Tibial nerve (tissue), 4 donors: ENCODE data around the gene ATF7. TPM values are rescaled to one million over a fixed set of nuclear protein-coding genes. Genes with fewer than 3 reads are reported as not detected.

Source experiments
- DNase-seq, 2 donors: peaks; one replicate each; pipeline ENCODE4 v3.0.0-alpha.2; 2019; ENCODE audit warnings: low spot score in 2 of 2
- H3K27ac ChIP-seq, 4 donors: fragments of 200-600 bp; sonication (generic) in 3 of 4; one replicate each; pipeline ENCODE4 v1.5.1; 2017 to 2019; ENCODE audit warnings: mild to moderate bottlenecking in 1 of 4
- H3K27me3 ChIP-seq, 2 donors: fragments of 200-600 bp; sonication (generic) in 1 of 2; one replicate each; pipeline versions ENCODE4 v1.5.1 to v1.6.0; 2017 to 2019
- H3K36me3 ChIP-seq, 3 donors: fragments of 200-600 bp; sonication (generic); one replicate each; pipeline ENCODE4 v1.5.1; 2018 to 2019
- H3K4me1 ChIP-seq, 4 donors: fragments of 200-600 bp; sonication (generic) in 3 of 4; one replicate each; pipeline ENCODE4 v1.5.1; 2017 to 2019
- H3K4me3 ChIP-seq, 4 donors: fragments of 200-600 bp; sonication (generic) in 3 of 4; one replicate each; pipeline ENCODE4 v1.5.1; 2017 to 2019; ENCODE audit warnings: mild to moderate bottlenecking in 1 of 4, moderate library complexity in 1 of 4
- H3K9me3 ChIP-seq, 4 donors: fragments of 200-600 bp; sonication (generic) in 3 of 4; one replicate each; pipeline ENCODE4 v1.5.1; 2017 to 2019
- EP300 ChIP-seq, 2 donors: sonication (generic); formaldehyde crosslinking; IDR thresholded peaks; one replicate each; pipeline ENCODE4 v1.6.1; 2017; ENCODE audit warnings: antibody characterized with exemption in 2 of 2, mild to moderate bottlenecking in 1 of 2
- POLR2A ChIP-seq, 2 donors: fragments of 450-650 bp; IDR thresholded peaks; one replicate each; pipeline ENCODE4 v1.6.1; 2017; ENCODE audit warnings: antibody characterized with exemption in 2 of 2, mild to moderate bottlenecking in 2 of 2, moderate library complexity in 2 of 2
- WGBS, 2 donors: methylation state at CpG; one replicate each; pipeline ENCODE4 v1.1.5; 2018; 5-methylcytosine and 5-hydroxymethylcytosine counted together
- total RNA-seq, 4 donors: library from RNA; depleted of rRNA; stranded (reverse); fragments of >200 nt; gene quantifications; one replicate each; pipeline ENCODE4 v1.1.0, GENCODE V29; 2016
- TF ChIP-seq, protein P1 (sequence below), 5 experiments: fragments of 200-600 bp in 3 of 5; fragments of 450-650 bp in 2 of 5; sonication (generic) in 3 of 5; IDR thresholded peaks; one replicate each; pipeline ENCODE4 v1.5.1; 2016 to 2019; ENCODE audit warnings: antibody characterized with exemption in 5 of 5, mild to moderate bottlenecking in 3 of 5, moderate library complexity in 2 of 5

Gene ATF7
- total RNA-seq, 4 donors from 2014 or later, result 30.1 to 47.9 (median 34.4) TPM

- TF ChIP-seq POLR2A (IDR thresholded peaks at IDR 0.05) (no peak), EP300 (IDR thresholded peaks at IDR 0.05) (no peak)
- TF ChIP-seq, protein P1, sequence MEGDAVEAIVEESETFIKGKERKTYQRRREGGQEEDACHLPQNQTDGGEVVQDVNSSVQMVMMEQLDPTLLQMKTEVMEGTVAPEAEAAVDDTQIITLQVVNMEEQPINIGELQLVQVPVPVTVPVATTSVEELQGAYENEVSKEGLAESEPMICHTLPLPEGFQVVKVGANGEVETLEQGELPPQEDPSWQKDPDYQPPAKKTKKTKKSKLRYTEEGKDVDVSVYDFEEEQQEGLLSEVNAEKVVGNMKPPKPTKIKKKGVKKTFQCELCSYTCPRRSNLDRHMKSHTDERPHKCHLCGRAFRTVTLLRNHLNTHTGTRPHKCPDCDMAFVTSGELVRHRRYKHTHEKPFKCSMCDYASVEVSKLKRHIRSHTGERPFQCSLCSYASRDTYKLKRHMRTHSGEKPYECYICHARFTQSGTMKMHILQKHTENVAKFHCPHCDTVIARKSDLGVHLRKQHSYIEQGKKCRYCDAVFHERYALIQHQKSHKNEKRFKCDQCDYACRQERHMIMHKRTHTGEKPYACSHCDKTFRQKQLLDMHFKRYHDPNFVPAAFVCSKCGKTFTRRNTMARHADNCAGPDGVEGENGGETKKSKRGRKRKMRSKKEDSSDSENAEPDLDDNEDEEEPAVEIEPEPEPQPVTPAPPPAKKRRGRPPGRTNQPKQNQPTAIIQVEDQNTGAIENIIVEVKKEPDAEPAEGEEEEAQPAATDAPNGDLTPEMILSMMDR (IDR thresholded peaks at IDR 0.05), result no peak
- Histone ChIP-seq H3K27me3 (no peaks in the 10 kb centered on the region), H3K4me3 (no peak overlapping the region), H3K4me1 (peaks cover 0 to 25% (median 13%) of the 10 kb centered on the region in 4 donors), H3K9me3 (no peaks in the 10 kb centered on the region), H3K27ac (no peak overlapping the region), H3K36me3 (peaks cover 0 to 83% (median 16%) of the 10 kb centered on the region in 3 donors)
- no peak for DNase-seq
- 93 to 98% methylated on average over 3 of the region's 3 CpGs for WGBS, 2 donors
These were observed 86.7 kb downstream of the ATF7 start for GRCh38 chr12:53539526-53539925.

DNA sequence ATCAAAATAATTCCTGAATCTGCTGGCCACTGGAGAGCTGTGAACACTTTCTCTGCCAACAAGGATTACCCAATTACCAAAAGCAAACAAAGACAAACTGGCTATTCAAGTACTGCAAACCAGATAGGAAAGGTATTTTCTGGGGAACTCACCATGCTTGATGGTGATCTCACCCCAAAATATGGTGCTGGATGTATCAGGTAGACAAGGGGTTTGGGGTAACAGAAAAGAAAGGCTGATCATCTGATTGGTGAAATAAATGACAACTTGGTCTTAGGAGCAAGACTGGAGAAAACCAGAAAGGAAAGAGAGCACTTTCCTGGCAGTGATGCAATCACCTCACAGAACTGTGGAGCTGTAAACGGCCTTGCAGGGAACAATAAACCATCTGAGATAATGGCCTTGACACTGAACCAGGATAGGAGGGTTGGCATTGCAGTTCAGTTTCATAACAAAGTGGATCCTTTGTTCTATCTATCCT lies 87.9 kb downstream of the ATF7 start:
- no peaks in the 10 kb centered on the region for H3K27me3 ChIP-seq
- TF ChIP-seq POLR2A (IDR thresholded peaks at IDR 0.05), result no peak
- TF ChIP-seq EP300 (IDR thresholded peaks at IDR 0.05), result peak in 1 of 2 donors; percentile 53
- WGBS, 2 donors, result 13 to 17% methylated on average over 1 of the region's 1 CpG
- H3K9me3 ChIP-seq, result no peaks in the 10 kb centered on the region
- H3K27ac ChIP-seq, result peak overlapping the region in 2 of 4 donors; percentile 58 to 70
- peaks cover 0 to 19% (median 9%) of the 10 kb centered on the region in 4 donors for H3K4me1 ChIP-seq
- H3K36me3 ChIP-seq, result peaks cover 0 to 95% (median 18%) of the 10 kb centered on the region in 3 donors
- H3K4me3 ChIP-seq, result no peak overlapping the region
- DNase-seq, result peak in 1 of 2 donors; percentile 31

DNA sequence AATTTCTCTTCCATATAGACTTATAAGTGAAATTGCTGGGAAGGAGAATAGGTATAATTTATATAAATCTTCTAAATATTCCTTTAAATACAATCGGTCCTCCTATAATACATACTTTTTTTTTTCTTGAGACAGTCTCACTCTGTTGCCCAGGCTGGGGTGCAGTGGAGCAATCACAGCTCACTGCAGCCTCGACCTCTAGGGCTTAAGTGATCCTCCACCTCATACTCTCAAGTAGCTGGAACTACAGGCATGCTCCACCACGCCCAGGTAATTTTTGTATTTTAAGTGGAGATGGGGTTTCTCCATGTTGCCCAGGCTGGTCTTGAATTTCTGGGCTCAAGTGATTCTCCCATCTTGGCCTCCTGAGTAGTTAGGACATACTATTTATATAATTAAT lies 89.2 kb downstream of the ATF7 start:
- no peaks in the 10 kb centered on the region for H3K9me3 ChIP-seq
- peaks cover 0 to 96% (median 29%) of the 10 kb centered on the region in 3 donors for H3K36me3 ChIP-seq
- H3K27ac ChIP-seq, result no peak overlapping the region
- 92 to 94% methylated on average over 3 of the region's 3 CpGs for WGBS, 2 donors
- peaks cover 0 to 23% (median 9%) of the 10 kb centered on the region in 4 donors for H3K4me1 ChIP-seq
- H3K4me3 ChIP-seq, result no peak overlapping the region
- no peak for DNase-seq
- no peaks in the 10 kb centered on the region for H3K27me3 ChIP-seq
- TF ChIP-seq POLR2A (IDR thresholded peaks at IDR 0.05), result no peak
- TF ChIP-seq, protein P1 (IDR thresholded peaks at IDR 0.05), result no peak

GRCh38 chr12:53533471-53533870 lies 92.7 kb downstream of the ATF7 start:
- 32 to 33% methylated on average over 2 of the region's 2 CpGs for WGBS, 2 donors
- Histone ChIP-seq H3K4me3 (no peak overlapping the region), H3K36me3 (peaks cover 3 to 96% (median 24%) of the 10 kb centered on the region in 3 donors), H3K27me3 (no peaks in the 10 kb centered on the region), H3K9me3 (no peaks in the 10 kb centered on the region), H3K27ac (peak overlapping the region in 3 of 4 donors; percentile 1 to 83 (median 49)), H3K4me1 (peaks cover 0 to 17% (median 5%) of the 10 kb centered on the region in 4 donors)
- TF ChIP-seq, protein P1 (IDR thresholded peaks at IDR 0.05), result no peak
- no peak for TF ChIP-seq EP300 (IDR thresholded peaks at IDR 0.05)
- TF ChIP-seq POLR2A (IDR thresholded peaks at IDR 0.05), result no peak
- DNase-seq, result no peak

- Histone ChIP-seq H3K4me3 (no peak overlapping the region), H3K9me3 (no peaks in the 10 kb centered on the region), H3K27ac (peak overlapping the region in 2 of 4 donors; percentile 16 to 83), H3K4me1 (peaks cover 0 to 12% (median 0%) of the 10 kb centered on the region in 4 donors), H3K36me3 (peaks cover 3 to 99% (median 24%) of the 10 kb centered on the region in 3 donors), H3K27me3 (no peaks in the 10 kb centered on the region)
- peak in 1 of 2 donors; percentile 13 for TF ChIP-seq EP300 (IDR thresholded peaks at IDR 0.05)
- TF ChIP-seq POLR2A (IDR thresholded peaks at IDR 0.05), result no peak
- TF ChIP-seq, protein P1 (IDR thresholded peaks at IDR 0.05), result no peak
- WGBS, 2 donors, result 82% methylated on average over 7 of the region's 7 CpGs
- DNase-seq, result no peak
These were observed 93.4 kb downstream of the ATF7 start for GRCh38 chr12:53532524-53533445.
